G401 (cell line): ENCODE results near the gene ANKRD11. TPM values are rescaled to one million over a fixed set of nuclear protein-coding genes. Genes with fewer than 3 reads are reported as not detected.
A peak's percentile ranks its signal among the peaks of the same experiment; 100 is the strongest.

Source experiments
- DNase-seq: peaks from one replicate; pipeline ENCODE4 v3.0.0-alpha.2; 2015; ENCODE audit warnings: low spot score
- in situ Hi-C: cut with HindIII; loops from 2 replicates; pipeline ENCODE4 v1.10.0; 2016; ENCODE audit warnings: low sequenced_read_pairs, mixed read lengths
- total RNA-seq: library from RNA; depleted of rRNA; stranded (reverse); fragments of >200 nt; shearing (Covaris generic); gene quantifications from 2 replicates; pipeline ENCODE4 v1.2.3, GENCODE V29; 2014

ANKRD11 gene
- total RNA-seq, 1 experiment from 2014 or later = 55.3 TPM

GRCh38 chr16:89420204-89420603 is 70.2 kb downstream of the ANKRD11 start:
- in situ Hi-C loops = no loop called here

GRCh38 chr16:89418352-89418751 is 72.0 kb downstream of the ANKRD11 start:
- in situ Hi-C loops = no loop called here
- DNase-seq = no peak

More at GRCh38 chr16:89420204-89420603, 70.2 kb downstream of the ANKRD11 start:
- peak; percentile 59 for DNase-seq

GRCh38 chr16:89417352-89417751 is 73.0 kb downstream of the ANKRD11 start:
- in situ Hi-C loops = no loop called here
- peak; percentile 56 for DNase-seq

- in situ Hi-C loops = no loop called here
- no peak for DNase-seq
These were observed 76.4 kb downstream of the ANKRD11 start for GRCh38 chr16:89413811-89414585.

- in situ Hi-C loops = no loop called here
These were observed 77.5 kb downstream of the ANKRD11 start for GRCh38 chr16:89412811-89413210.

GRCh38 chr16:89411335-89411850 is 79.0 kb downstream of the ANKRD11 start:
- DNase-seq = no peak
- in situ Hi-C loops = no loop called here

More at GRCh38 chr16:89412811-89413210, 77.5 kb downstream of the ANKRD11 start:
- DNase-seq = no peak

- in situ Hi-C loops = no loop called here
- DNase-seq = peak; percentile 66
These were observed 79.5 kb downstream of the ANKRD11 start for GRCh38 chr16:89410794-89411309.

GRCh38 chr16:89410322-89410721 is 80.0 kb downstream of the ANKRD11 start:
- in situ Hi-C loops = no loop called here

GRCh38 chr16:89409161-89409711 is 81.1 kb downstream of the ANKRD11 start:
- in situ Hi-C loops = no loop called here
- no peak for DNase-seq

More at GRCh38 chr16:89410322-89410721, 80.0 kb downstream of the ANKRD11 start:
- DNase-seq = no peak

- in situ Hi-C loops = no loop called here
- no peak for DNase-seq
These were observed 82.0 kb downstream of the ANKRD11 start for GRCh38 chr16:89408315-89408714.

- DNase-seq = no peak
- in situ Hi-C loops = no loop called here
These were observed 82.4 kb downstream of the ANKRD11 start for GRCh38 chr16:89407925-89408300.

- in situ Hi-C loops = no loop called here
- DNase-seq = no peak
These were observed 83.0 kb downstream of the ANKRD11 start for GRCh38 chr16:89407282-89407924.

GRCh38 chr16:89406277-89406888 is 84.0 kb downstream of the ANKRD11 start:
- in situ Hi-C loops = no loop called here

GRCh38 chr16:89404561-89404960 is 85.8 kb downstream of the ANKRD11 start:
- no peak for DNase-seq
- in situ Hi-C loops = no loop called here

More at GRCh38 chr16:89406277-89406888, 84.0 kb downstream of the ANKRD11 start:
- no peak for DNase-seq

GRCh38 chr16:89402962-89403361 is 87.4 kb downstream of the ANKRD11 start:
- no peak for DNase-seq
- in situ Hi-C loops = no loop called here

- DNase-seq = peak; percentile 53
- in situ Hi-C loops = no loop called here
These were observed 88.5 kb downstream of the ANKRD11 start for GRCh38 chr16:89401641-89402445.

GRCh38 chr16:89401205-89401604 is 89.2 kb downstream of the ANKRD11 start:
- DNase-seq = no peak
- in situ Hi-C loops = no loop called here

- DNase-seq = no peak
These were observed 89.6 kb downstream of the ANKRD11 start for GRCh38 chr16:89400740-89401139.

GRCh38 chr16:89398924-89399323 is 91.4 kb downstream of the ANKRD11 start:
- in situ Hi-C loops = no loop called here
- DNase-seq = no peak

More at GRCh38 chr16:89400740-89401139, 89.6 kb downstream of the ANKRD11 start:
- in situ Hi-C loops = no loop called here
